Measurements from ENCODE around the gene PRR29.

Gene PRR29

GRCh38 chr17:63998050-63998720 lies at the start of gene PRR29:
PRR29 (plus strand) TSS chr17:63998351; CDS start chr17:63998365, 14 bp downstream.
- DNase-seq, result peak; percentile 88

- DNase-seq, result no peak
Observed at GRCh38 chr17:63948521-63948920, 49.6 kb upstream of the PRR29 start.

GRCh38 chr17:63949576-63950250 lies 48.4 kb upstream of the PRR29 start:
- no peak for DNase-seq

- no peak for DNase-seq
Observed at GRCh38 chr17:63950940-63951907, 46.9 kb upstream of the PRR29 start.

DNA sequence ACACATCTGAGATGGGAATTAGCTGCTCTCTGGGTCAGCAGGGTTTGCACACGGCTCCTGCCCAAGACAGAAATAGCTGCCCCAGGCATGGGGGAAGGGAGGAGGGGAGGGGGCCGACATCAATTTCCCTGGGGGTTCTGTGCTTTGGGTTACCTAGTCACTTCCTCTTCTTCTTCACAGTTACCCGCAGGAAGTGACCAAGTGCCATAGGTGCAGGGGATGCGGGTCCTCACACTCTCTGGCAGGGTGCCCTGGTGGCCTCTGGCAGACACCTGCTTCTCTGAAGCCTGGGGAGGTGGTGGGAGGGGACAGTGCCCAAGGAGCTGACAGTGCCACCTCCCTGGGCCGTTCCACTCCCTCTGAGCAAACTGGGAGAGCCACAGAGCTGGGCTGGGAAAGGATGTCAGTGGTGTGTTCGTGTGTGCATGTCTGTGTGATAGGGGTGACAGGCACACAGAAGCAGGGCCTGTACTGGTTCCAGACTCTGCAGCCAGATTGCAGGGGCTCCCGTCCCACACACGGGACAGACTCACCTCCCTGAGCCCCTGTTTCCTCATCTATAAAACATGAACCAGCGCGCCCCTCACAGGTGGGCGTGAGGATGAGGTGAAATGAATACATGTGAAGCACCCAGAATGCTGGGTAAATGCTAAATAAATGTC lies 43.6 kb upstream of the PRR29 start:
- no peak for DNase-seq

GRCh38 chr17:63955232-63955631 lies 42.9 kb upstream of the PRR29 start:
- DNase-seq, result no peak

- no peak for DNase-seq
Observed at GRCh38 chr17:63955791-63956190, 42.4 kb upstream of the PRR29 start.

- no peak for DNase-seq
Observed at GRCh38 chr17:63956296-63956920, 41.7 kb upstream of the PRR29 start.

- no peak for DNase-seq
Observed at GRCh38 chr17:63960006-63960405, 38.1 kb upstream of the PRR29 start.

- no peak for DNase-seq
Observed at GRCh38 chr17:63960430-63960829, 37.7 kb upstream of the PRR29 start.

DNA sequence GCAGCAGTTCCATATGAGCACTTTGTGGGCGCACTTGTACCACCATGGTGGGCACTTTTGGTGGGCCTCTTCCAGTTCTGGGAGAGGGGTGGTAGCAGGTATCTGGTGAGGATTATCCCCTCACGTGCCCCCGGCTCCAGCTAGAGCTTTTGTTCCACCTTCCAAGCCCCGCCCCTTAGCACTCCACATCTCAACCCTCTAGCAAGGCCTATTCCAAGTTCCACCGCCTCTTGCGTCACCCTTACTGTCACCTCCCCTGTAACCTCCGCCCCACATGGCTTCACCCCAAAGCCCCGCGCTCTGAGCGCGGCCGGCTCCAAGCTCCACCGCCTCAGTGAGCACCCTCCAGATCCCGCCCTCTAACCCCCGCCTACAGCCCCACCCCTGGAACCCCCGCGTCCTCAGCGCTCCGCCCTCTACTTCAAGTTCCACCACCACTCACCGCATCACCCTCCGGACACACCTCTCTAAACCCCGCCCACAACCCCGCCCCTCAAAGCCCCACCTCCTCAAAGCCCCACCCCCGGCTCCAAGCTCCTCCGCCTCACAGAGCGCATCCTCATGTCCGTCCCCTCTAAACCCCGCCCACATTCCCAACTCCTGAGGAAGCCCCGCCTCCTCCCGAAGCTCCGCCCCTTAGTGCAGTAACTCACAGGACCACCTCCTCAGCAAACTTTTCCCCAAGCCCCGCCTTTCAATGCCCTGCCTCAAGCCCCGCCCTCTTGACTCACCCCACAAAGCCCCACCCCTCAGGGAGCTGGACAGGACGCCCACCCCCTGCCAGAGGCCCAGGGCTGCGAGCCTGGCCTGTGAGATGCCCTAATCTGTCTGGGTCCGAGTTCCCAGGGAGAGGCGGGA lies 36.6 kb upstream of the PRR29 start:
- DNase-seq, result peak; percentile 74

- DNase-seq, result no peak
Observed at GRCh38 chr17:63962298-63962744, 35.8 kb upstream of the PRR29 start.

DNA sequence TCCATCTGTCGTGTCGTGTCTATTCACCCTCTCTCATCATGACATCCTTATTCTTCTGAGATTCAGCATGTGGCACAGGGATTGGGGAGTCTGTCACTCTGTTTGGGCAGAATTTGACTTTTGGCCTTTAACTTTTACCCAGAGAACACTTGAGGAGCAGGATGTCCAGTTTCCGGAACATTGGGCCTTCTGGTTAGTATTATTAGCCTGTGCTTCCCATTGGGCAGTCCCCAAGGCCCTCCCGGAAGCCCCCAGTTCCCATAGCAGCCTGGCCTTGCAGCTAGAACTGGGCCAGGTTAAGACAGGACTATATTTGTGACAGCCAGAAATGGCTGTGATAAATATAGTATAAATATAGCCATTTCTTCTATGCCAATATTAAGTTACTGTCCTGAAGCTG lies 35.0 kb upstream of the PRR29 start:
- DNase-seq, result no peak

GRCh38 chr17:63966646-63967264 lies 31.4 kb upstream of the PRR29 start:
- DNase-seq, result no peak

GRCh38 chr17:63967953-63968352 lies 30.2 kb upstream of the PRR29 start:
- no peak for DNase-seq

GRCh38 chr17:63969278-63969677 lies 28.9 kb upstream of the PRR29 start:
- DNase-seq, result no peak

DNA sequence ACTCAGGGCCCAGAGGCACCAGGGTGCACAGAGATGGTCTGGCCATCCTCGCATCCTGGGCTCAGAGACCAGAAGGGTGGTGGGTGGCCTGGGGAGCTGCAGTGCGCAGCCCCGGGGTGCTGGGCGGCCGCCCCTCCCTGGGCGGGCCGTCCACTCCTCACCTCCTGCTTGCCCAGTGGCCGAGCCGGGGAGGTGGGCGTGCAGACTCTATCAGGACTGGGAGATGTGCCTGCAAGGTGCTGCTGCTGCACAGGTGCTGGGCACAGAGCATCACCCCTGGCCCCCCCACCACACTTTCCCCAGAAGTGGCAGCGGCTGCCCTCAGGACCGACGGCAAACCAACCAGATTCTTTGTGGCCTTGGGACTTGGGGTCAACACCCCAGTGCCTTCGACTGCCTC lies 25.4 kb upstream of the PRR29 start, which contains the start of gene SCN4A:
SCN4A (minus strand) TSS at position 123 of the 400 bp plus-strand sequence; CDS start at position 46, 77 bp downstream.
- no peak for DNase-seq

- no peak for DNase-seq
Observed at GRCh38 chr17:63973247-63973646, 24.9 kb upstream of the PRR29 start.

- DNase-seq, result no peak
Observed at GRCh38 chr17:63973930-63974593, 24.1 kb upstream of the PRR29 start.

DNA sequence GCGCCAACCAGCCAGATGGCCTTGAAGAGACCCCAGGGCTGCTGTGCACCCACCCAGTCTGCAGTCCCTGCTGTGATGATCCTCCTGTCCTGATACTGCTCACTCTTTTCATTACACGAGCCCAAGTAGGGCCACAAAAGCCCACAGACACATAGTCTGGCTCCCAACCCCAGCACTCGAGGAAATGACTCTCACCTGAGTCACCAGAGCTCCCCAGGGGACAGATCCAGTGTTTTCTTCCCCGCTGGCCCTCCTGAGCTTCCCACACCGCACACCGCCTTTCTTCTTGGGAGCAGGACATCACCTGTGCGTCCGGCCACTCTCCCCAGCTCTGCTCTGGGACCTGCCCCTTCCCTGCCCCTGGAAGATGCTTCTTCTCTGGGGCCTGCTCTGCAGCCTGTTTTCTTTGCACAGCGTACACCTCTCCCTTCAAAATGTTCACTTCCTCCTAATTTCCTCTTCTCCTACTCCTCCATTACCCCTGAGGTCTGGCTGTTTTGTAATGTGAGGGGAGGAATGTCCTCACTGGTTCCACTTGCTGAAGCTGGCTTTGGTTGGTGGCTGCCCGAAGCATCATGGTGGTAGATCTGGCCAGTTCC lies 23.5 kb upstream of the PRR29 start:
- DNase-seq, result no peak

All from activated CD8-positive, alpha-beta memory T cell treated with anti-CD3 and anti-CD28 coated beads, Interleukin-2, amount 50 U/mL, for 48 hours (primary cell).